ENCODE results near the gene B3GALT6.
A peak's percentile ranks its signal among the peaks of the same experiment; 100 is the strongest.

DNA sequence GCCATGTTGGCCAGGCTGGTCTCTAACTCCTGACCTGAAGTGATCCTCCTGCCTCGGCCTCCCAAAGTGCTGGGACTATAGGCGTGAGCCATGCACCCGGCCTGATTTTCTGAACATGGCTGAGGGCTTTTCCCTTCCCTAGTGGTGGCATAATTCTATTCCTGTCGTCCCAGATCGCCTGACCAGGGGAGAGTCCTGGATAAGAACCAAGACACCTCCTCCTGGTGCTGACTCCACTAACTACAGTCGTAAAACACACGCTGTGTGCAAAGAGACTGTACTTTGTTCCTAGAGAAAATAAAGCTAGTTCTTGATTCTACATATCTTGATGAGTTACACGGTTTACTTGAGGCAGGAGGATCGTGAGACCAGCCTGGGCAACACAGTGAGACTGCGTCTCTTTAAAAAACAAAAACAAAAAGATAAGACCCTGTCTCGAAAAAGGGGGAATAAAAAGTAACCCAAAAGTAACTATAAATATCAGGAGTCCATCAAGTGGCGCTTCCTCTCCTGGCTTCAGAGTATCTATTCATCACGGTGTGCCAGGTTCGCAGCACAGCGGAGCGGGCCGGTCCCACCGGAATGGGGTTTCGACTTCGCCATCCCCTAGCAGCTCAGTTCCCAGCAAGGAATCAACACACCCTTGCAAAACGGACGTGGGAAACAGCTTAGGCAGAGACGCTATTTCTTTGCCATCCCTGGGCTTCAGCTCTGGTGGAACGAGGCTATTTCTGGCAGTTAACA is 1.2 kb upstream of the B3GALT6 start:
- TF ChIP-seq, protein P1, sequence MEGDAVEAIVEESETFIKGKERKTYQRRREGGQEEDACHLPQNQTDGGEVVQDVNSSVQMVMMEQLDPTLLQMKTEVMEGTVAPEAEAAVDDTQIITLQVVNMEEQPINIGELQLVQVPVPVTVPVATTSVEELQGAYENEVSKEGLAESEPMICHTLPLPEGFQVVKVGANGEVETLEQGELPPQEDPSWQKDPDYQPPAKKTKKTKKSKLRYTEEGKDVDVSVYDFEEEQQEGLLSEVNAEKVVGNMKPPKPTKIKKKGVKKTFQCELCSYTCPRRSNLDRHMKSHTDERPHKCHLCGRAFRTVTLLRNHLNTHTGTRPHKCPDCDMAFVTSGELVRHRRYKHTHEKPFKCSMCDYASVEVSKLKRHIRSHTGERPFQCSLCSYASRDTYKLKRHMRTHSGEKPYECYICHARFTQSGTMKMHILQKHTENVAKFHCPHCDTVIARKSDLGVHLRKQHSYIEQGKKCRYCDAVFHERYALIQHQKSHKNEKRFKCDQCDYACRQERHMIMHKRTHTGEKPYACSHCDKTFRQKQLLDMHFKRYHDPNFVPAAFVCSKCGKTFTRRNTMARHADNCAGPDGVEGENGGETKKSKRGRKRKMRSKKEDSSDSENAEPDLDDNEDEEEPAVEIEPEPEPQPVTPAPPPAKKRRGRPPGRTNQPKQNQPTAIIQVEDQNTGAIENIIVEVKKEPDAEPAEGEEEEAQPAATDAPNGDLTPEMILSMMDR (IDR thresholded peaks at IDR 0.05) = peak in 4 of 5 experiments; percentile 26 to 78 (median 48)
- TF ChIP-seq EP300 (IDR thresholded peaks at IDR 0.05; ENCODE audit: low read depth) = no peak
- TF ChIP-seq POLR2A (IDR thresholded peaks at IDR 0.05) = peak; percentile 77
- TF ChIP-seq POLR2AphosphoS5 (IDR thresholded peaks at IDR 0.05) = peak; percentile 60 to 84 (median 83)

Data from transverse colon (tissue), 4 donors.